Measurements from ENCODE around the gene NABP2.

DNA sequence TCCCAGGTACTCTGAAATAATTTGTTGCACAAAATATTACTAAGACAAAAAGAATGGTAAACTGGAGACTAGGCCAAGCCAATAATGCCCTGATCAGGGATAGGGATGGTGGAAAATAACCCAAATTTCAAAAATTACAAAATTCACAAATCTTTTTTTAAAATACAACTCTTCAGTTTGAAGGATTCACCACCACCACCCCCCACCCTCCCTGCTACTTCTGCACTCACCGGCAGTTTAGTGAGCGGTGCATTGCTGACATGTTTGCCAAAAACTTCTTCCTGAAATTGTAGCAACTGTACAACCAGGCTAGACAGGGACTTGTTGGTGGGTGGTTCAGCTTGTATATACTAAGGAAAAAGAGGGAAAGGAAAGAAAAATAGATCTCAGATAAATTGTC lies 37.2 kb upstream of the NABP2 start:
- TF ChIP-seq BACH1 (IDR thresholded peaks at IDR 0.05; ENCODE audit: borderline replicate concordance) (no peak), CREB1 (IDR thresholded peaks at IDR 0.05; ENCODE audit: low read depth) (no peak), EGR1 (IDR thresholded peaks at IDR 0.05; ENCODE audit: borderline replicate concordance in 1 of 2, low read depth in 2 of 2, low read length in 2 of 2) (no peak), CTCF (IDR thresholded peaks at IDR 0.05 in 2 of 3, conservative IDR thresholded peaks at IDR 0.05 in 1 of 3; ENCODE audit: control insufficient read depth in 2 of 3, extremely low read depth in 1 of 3, insufficient read depth in 1 of 3, low read depth in 3 of 3, low read length in 3 of 3) (no peak), SIN3A (IDR thresholded peaks at IDR 0.05; ENCODE audit: low read depth, low read length) (no peak), TAF1 (IDR thresholded peaks at IDR 0.05; ENCODE audit: borderline replicate concordance, low read depth, low read length) (no peak), JUND (IDR thresholded peaks at IDR 0.05; ENCODE audit: low read depth, low read length) (no peak), ATF7 (IDR thresholded peaks at IDR 0.05; ENCODE audit: low read depth) (no peak), EZH2 (IDR thresholded peaks at IDR 0.05; ENCODE audit: borderline replicate concordance, control insufficient read depth, low read depth, low read length) (no peak), POLR2A (IDR thresholded peaks at IDR 0.05; ENCODE audit: low read depth, low read length) (no peak), TBL1XR1 (IDR thresholded peaks at IDR 0.05; ENCODE audit: low read depth, low read length) (no peak)

All from GM12878 (cell line).